Ascending aorta (tissue), 2 donors: Measurements from ENCODE around the gene SLC22A23. TPM values are rescaled to one million over a fixed set of nuclear protein-coding genes. Genes with fewer than 3 reads are reported as not detected.

Experiments used
- DNase-seq, 2 donors: peaks; one replicate each; pipeline ENCODE4 v3.0.0-alpha.2; 2019; ENCODE audit warnings: low spot score in 2 of 2
- H3K27ac ChIP-seq, 2 donors: fragments of 200-600 bp; sonication (generic); one replicate each; pipeline ENCODE4 v1.5.1; 2016 to 2017; ENCODE audit warnings: mild to moderate bottlenecking in 1 of 2
- H3K27me3 ChIP-seq: fragments of 200-600 bp; sonication (generic); one replicate; pipeline ENCODE4 v1.5.1; 2017
- H3K36me3 ChIP-seq, 2 donors: fragments of 200-600 bp; sonication (generic); one replicate each; pipeline ENCODE4 v1.5.1; 2016
- H3K4me1 ChIP-seq, 2 donors: fragments of 200-600 bp; sonication (generic); one replicate each; pipeline ENCODE4 v1.5.1; 2016 to 2017; ENCODE audit warnings: mild to moderate bottlenecking in 1 of 2
- H3K4me3 ChIP-seq, 2 donors: fragments of 200-600 bp; sonication (generic); one replicate each; pipeline ENCODE4 v1.5.1; 2016 to 2017; ENCODE audit warnings: mild to moderate bottlenecking in 1 of 2
- H3K9me3 ChIP-seq, 2 donors: fragments of 200-600 bp; sonication (generic); one replicate each; pipeline ENCODE4 v1.5.1; 2016
- intact Hi-C: fragments of 100-400 bp; cut with DNase I; formaldehyde crosslinking; loops from one replicate; pipeline ENCODE4 v1.15.1; 2023
- total RNA-seq: library from RNA; depleted of rRNA; stranded (reverse); fragments of >200 nt; gene quantifications from one replicate; pipeline ENCODE4 v1.1.0, GENCODE V29; 2016
- TF ChIP-seq, protein P1 (sequence below), 3 experiments: fragments of 200-600 bp in 2 of 3; fragments of 450-650 bp in 1 of 3; sonication (generic) in 2 of 3; IDR thresholded peaks; one replicate each; pipeline ENCODE4 v1.5.1; 2016 to 2019; ENCODE audit warnings: antibody characterized with exemption in 3 of 3, mild to moderate bottlenecking in 1 of 3, moderate library complexity in 1 of 3

The SLC22A23 gene
- total RNA-seq, 1 donor from 2014 or later = 42.0 TPM

- TF ChIP-seq, protein P1, sequence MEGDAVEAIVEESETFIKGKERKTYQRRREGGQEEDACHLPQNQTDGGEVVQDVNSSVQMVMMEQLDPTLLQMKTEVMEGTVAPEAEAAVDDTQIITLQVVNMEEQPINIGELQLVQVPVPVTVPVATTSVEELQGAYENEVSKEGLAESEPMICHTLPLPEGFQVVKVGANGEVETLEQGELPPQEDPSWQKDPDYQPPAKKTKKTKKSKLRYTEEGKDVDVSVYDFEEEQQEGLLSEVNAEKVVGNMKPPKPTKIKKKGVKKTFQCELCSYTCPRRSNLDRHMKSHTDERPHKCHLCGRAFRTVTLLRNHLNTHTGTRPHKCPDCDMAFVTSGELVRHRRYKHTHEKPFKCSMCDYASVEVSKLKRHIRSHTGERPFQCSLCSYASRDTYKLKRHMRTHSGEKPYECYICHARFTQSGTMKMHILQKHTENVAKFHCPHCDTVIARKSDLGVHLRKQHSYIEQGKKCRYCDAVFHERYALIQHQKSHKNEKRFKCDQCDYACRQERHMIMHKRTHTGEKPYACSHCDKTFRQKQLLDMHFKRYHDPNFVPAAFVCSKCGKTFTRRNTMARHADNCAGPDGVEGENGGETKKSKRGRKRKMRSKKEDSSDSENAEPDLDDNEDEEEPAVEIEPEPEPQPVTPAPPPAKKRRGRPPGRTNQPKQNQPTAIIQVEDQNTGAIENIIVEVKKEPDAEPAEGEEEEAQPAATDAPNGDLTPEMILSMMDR (IDR thresholded peaks at IDR 0.05) = no peak
- Histone ChIP-seq H3K27ac (no peak overlapping the region), H3K4me3 (no peak overlapping the region), H3K36me3 (no peaks in the 10 kb centered on the region), H3K27me3 (no peaks in the 10 kb centered on the region), H3K4me1 (no peaks in the 10 kb centered on the region), H3K9me3 (no peaks in the 10 kb centered on the region)
- intact Hi-C loops = no loop called here
- peak in 1 of 2 donors; percentile 31 for DNase-seq
These were observed 162.5 kb downstream of the SLC22A23 start for GRCh38 chr6:3294396-3294795.

- Histone ChIP-seq H3K4me1 (no peaks in the 10 kb centered on the region), H3K27me3 (no peaks in the 10 kb centered on the region), H3K36me3 (no peaks in the 10 kb centered on the region), H3K27ac (no peak overlapping the region), H3K9me3 (no peaks in the 10 kb centered on the region), H3K4me3 (no peak overlapping the region)
- TF ChIP-seq, protein P1 (IDR thresholded peaks at IDR 0.05) = no peak
- intact Hi-C loops = no loop called here
- peak in 1 of 2 donors; percentile 59 for DNase-seq
These were observed 163.3 kb downstream of the SLC22A23 start for GRCh38 chr6:3293271-3294155.

DNA sequence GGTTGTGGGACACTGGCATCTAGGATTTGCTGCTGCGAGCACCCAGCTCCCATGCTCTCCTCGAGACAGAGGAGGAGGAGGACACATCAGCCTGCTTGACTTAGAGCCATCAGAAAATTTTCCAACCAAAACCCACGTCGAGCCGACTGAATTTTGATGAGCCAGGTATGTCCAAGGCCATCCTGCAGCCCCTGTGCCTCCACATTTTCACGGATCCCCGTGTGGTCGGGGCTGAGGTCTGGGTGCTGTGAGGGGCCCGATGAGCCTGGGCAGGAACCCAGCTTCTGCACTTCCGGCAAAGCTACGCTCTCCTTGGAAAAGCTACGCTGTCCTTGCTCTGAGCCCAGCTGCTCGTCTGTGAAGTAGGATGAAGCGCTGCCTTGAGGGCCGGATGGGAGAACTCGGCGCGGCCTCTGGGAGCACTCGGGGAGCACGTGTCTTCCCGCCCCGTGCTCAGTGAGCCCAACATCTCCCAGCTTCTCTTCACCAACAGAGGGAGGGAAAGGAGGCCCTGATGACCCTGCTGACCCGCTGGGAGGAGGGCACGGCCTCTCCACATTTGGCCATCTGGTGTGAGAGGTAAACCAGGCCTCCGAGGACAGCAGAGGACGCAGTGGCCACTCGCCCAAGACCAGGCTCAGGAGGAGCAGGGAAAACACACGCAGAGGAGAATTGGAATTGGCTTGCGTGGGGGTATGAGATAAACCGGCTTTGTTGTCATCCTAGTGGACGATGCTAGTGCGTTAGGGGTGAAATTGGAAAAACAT, 164.2 kb downstream of the SLC22A23 start:
- H3K27me3 ChIP-seq = no peaks in the 10 kb centered on the region
- peak in 1 of 2 donors; percentile 52 for DNase-seq
- TF ChIP-seq, protein P1 (IDR thresholded peaks at IDR 0.05) = no peak
- intact Hi-C loops = no loop called here
- no peak overlapping the region for H3K4me3 ChIP-seq
- H3K9me3 ChIP-seq = no peaks in the 10 kb centered on the region
- no peak overlapping the region for H3K27ac ChIP-seq
- H3K4me1 ChIP-seq = no peaks in the 10 kb centered on the region
- H3K36me3 ChIP-seq = no peaks in the 10 kb centered on the region

DNA sequence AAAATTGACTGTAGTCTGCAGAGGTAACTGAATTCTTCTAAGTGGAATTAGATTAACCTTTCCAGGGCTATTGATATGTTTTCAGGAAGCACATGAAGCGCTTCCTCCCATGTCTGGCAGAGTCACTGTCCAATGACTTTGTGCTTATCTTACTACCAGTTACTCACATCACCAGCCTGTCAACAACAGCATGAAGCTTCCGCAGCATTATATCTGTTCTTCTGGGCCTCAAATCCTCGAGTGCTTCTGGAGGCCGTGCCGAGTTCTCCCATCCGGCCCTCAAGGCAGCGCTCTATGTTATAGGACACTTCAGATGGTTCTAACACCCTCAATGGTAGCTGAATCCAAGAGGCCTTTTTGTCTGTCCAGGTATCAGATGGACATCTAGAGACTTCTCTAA, 164.9 kb downstream of the SLC22A23 start:
- TF ChIP-seq, protein P1 (IDR thresholded peaks at IDR 0.05) = no peak
- Histone ChIP-seq H3K4me3 (no peak overlapping the region), H3K4me1 (no peaks in the 10 kb centered on the region), H3K9me3 (no peaks in the 10 kb centered on the region), H3K27me3 (no peaks in the 10 kb centered on the region), H3K27ac (no peak overlapping the region), H3K36me3 (no peaks in the 10 kb centered on the region)
- no peak for DNase-seq
- intact Hi-C loops = no loop called here

- H3K9me3 ChIP-seq = no peaks in the 10 kb centered on the region
- no peak overlapping the region for H3K27ac ChIP-seq
- H3K36me3 ChIP-seq = no peaks in the 10 kb centered on the region
- no peak for DNase-seq
- intact Hi-C loops = no loop called here
- no peaks in the 10 kb centered on the region for H3K27me3 ChIP-seq
- TF ChIP-seq, protein P1 (IDR thresholded peaks at IDR 0.05) = no peak
- no peaks in the 10 kb centered on the region for H3K4me1 ChIP-seq
- no peak overlapping the region for H3K4me3 ChIP-seq
These were observed 165.5 kb downstream of the SLC22A23 start for GRCh38 chr6:3291346-3291745.
